HG03139 (cell line): ENCODE measurements around the gene PLCB2.

Experiments
- ATAC-seq: cut with Tn5 transposase; IDR thresholded peaks from one replicate; pipeline ENCODE4 v1.9.1; 2021; ENCODE audit not compliant: unreplicated experiment

PLCB2 gene

GRCh38 chr15:40342416-40343320 is 34.9 kb upstream of the PLCB2 start:
- no peak for ATAC-seq

- ATAC-seq = no peak
These were observed 33.1 kb upstream of the PLCB2 start, which contains the start of gene CCDC9B for GRCh38 chr15:40340740-40341400. Gene CCDC9B, minus strand, starts transcription at chr15:40340939. Its CDS starts 120 bp downstream, at chr15:40340819.

- no peak for ATAC-seq
These were observed 32.5 kb upstream of the PLCB2 start for GRCh38 chr15:40340038-40340739.

GRCh38 chr15:40339621-40339945 is 31.8 kb upstream of the PLCB2 start:
- no peak for ATAC-seq

- no peak for ATAC-seq
These were observed 31.3 kb upstream of the PLCB2 start for GRCh38 chr15:40338921-40339620.

- no peak for ATAC-seq
These were observed 30.4 kb upstream of the PLCB2 start for GRCh38 chr15:40338041-40338657.

- ATAC-seq = no peak
These were observed 29.9 kb upstream of the PLCB2 start for GRCh38 chr15:40337597-40337996.

GRCh38 chr15:40336744-40337122 is 29.0 kb upstream of the PLCB2 start:
- ATAC-seq = no peak

- ATAC-seq = no peak
These were observed 28.4 kb upstream of the PLCB2 start for GRCh38 chr15:40335938-40336743.

- ATAC-seq = no peak
These were observed 27.4 kb upstream of the PLCB2 start for GRCh38 chr15:40334941-40335795.

- ATAC-seq = no peak
These were observed 26.8 kb upstream of the PLCB2 start for GRCh38 chr15:40334541-40334940.

GRCh38 chr15:40333922-40334492 is 26.3 kb upstream of the PLCB2 start:
- peak; percentile 53 for ATAC-seq

GRCh38 chr15:40332113-40332781 is 24.5 kb upstream of the PLCB2 start:
- ATAC-seq = no peak

GRCh38 chr15:40331637-40332036 is 23.9 kb upstream of the PLCB2 start:
- ATAC-seq = no peak

GRCh38 chr15:40331026-40331425 is 23.3 kb upstream of the PLCB2 start:
- ATAC-seq = no peak

- no peak for ATAC-seq
These were observed 22.7 kb upstream of the PLCB2 start for GRCh38 chr15:40330368-40330836.

GRCh38 chr15:40329804-40330203 is 22.1 kb upstream of the PLCB2 start:
- no peak for ATAC-seq

GRCh38 chr15:40328751-40329150 is 21.0 kb upstream of the PLCB2 start:
- ATAC-seq = no peak
